Choroid plexus epithelial cell (primary cell): ENCODE measurements around the gene NRBF2.

Experiments
- DNase-seq: peaks from one replicate; pipeline ENCODE4 v3.0.0-alpha.2; 2010; ENCODE audit warnings: low read depth
- H3K4me3 ChIP-seq: 2 replicates; pipeline ENCODE4 v1.5.1; 2011; ENCODE audit warnings: low read depth, mild to moderate bottlenecking, control low read depth, low read length, moderate library complexity
- CTCF ChIP-seq: conservative IDR thresholded peaks from 2 replicates; pipeline ENCODE4 v1.5.1; 2011; ENCODE audit warnings: low read depth, mild to moderate bottlenecking, control low read depth, inconsistent platforms, low read length, moderate library complexity

NRBF2 gene

DNA sequence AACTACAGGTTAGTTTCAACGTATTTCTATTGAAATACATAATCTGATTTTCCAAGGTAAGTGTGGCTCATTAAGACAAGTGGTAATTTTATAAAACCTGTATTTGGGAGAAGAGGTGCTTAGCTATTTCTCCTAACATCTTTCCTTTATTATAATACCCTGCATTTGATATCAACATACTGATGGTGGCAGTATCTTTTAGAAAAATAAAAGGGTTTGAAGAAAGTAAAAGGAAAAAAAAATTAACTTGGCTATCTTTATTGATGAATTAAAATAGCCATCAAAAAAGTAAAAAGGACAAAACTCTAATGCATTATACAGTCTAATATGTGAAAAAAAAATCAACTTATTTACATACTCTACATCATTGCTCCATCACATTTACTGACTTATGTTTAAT lies 68.0 kb downstream of the NRBF2 start:
- no peak for DNase-seq
- no peak for TF ChIP-seq CTCF

More for the DNA sequence above, 68.0 kb downstream of the NRBF2 start:
- H3K4me3 ChIP-seq, result no peak overlapping the region
